Activated B cell treated with CpG ODN at 0.5 μM for 24 hours (primary cell): ENCODE results near the gene CNIH2. TPM values are rescaled to one million over a fixed set of nuclear protein-coding genes. Genes with fewer than 3 reads are reported as not detected.
"Not testable (repeated sequence)": the region's sequence is repeated elsewhere in the genome, so short reads cannot be mapped to it uniquely, and the experiment has no call there.

ENCODE experiments used
- ATAC-seq: fragments of 200-7000 bp; cut with Tn5 transposase; one replicate; pipeline ENCODE4 v1.10.0; 2021; ENCODE audit warnings: low read depth, mild to moderate bottlenecking, moderate library complexity
- CTCF ChIA-PET: fragments of 350-600 bp; sonication (Branson Sonifier 250); formaldehyde crosslinking; loops from one replicate; lab custom pipeline; 2021; ENCODE audit warnings: antibody characterized with exemption; lab: Charles Lee
- POLR2A ChIA-PET: fragments of 350-600 bp; sonication (Branson Sonifier 250); formaldehyde crosslinking; loops from one replicate; lab custom pipeline; 2021; ENCODE audit warnings: antibody characterized with exemption; lab: Charles Lee
- DNase-seq: peaks from one replicate; pipeline ENCODE4 v3.0.0; 2022
- H3K27ac Mint-ChIP-seq: one replicate; pipeline ENCODE4 v1.8.0; 2020; ENCODE audit warnings: mixed read lengths
- H3K27me3 Mint-ChIP-seq: one replicate; pipeline ENCODE4 v1.8.0; 2021; ENCODE audit warnings: mixed read lengths
- H3K36me3 Mint-ChIP-seq: one replicate; pipeline ENCODE4 v1.8.0; 2021; ENCODE audit warnings: low read depth, mixed read lengths
- H3K4me1 Mint-ChIP-seq: one replicate; pipeline ENCODE4 v1.8.0; 2021; ENCODE audit warnings: mixed read lengths
- H3K4me3 Mint-ChIP-seq: one replicate; pipeline ENCODE4 v1.8.0; 2020; ENCODE audit warnings: mild to moderate bottlenecking, mixed read lengths
- H3K9me3 Mint-ChIP-seq: one replicate; pipeline ENCODE4 v1.8.0; 2020; ENCODE audit warnings: mixed read lengths
- intact Hi-C: fragments of 100-400 bp; cut with micrococcal nuclease; formaldehyde crosslinking; loops from one replicate; pipeline ENCODE4 v1.15.1; 2024
- total RNA-seq: library from RNA; stranded (reverse); gene quantifications from 2 replicates; pipeline ENCODE4 v1.2.3, GENCODE V29; 2022
- TF ChIP-seq, protein P1 (sequence below): fragments of 200-600 bp; IDR thresholded peaks from one replicate; pipeline ENCODE4 v1.8.0; 2022; ENCODE audit warnings: antibody characterized with exemption, mild to moderate bottlenecking

The CNIH2 gene
- total RNA-seq, 1 donor from 2014 or later: 0.93 TPM

DNA sequence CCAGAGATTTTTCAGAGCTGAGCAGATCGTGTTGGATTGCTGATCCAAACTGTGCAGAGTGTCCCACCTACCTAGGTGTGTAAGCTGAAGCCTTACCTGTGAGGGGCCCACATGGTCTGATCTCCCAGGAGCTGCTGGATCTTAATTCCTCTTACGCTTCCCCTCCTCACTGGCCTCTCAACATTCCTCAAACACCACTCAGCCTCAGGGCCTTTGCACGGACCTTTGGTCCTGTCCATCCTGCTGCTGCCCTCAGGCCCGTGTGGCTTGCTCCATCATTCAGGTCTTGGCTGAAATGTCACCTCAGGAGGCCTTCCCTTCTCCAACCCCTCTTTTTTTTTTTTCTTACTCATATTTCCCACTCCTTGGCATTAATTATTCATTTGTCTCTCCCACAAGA, 30.7 kb upstream of the CNIH2 start:
- no peak for DNase-seq
- Mint-ChIP-seq H3K4me1 (no peaks in the 10 kb centered on the region), H3K9me3 (no peaks in the 10 kb centered on the region), H3K27me3 (no peaks in the 10 kb centered on the region), H3K4me3 (no peak overlapping the region), H3K27ac (peak overlapping the region; percentile 4), H3K36me3 (peaks cover 45% of the 10 kb centered on the region)
- intact Hi-C loops: no loop called here
- no peak for ATAC-seq
- POLR2A ChIA-PET: no interaction called here
- TF ChIP-seq, protein P1, sequence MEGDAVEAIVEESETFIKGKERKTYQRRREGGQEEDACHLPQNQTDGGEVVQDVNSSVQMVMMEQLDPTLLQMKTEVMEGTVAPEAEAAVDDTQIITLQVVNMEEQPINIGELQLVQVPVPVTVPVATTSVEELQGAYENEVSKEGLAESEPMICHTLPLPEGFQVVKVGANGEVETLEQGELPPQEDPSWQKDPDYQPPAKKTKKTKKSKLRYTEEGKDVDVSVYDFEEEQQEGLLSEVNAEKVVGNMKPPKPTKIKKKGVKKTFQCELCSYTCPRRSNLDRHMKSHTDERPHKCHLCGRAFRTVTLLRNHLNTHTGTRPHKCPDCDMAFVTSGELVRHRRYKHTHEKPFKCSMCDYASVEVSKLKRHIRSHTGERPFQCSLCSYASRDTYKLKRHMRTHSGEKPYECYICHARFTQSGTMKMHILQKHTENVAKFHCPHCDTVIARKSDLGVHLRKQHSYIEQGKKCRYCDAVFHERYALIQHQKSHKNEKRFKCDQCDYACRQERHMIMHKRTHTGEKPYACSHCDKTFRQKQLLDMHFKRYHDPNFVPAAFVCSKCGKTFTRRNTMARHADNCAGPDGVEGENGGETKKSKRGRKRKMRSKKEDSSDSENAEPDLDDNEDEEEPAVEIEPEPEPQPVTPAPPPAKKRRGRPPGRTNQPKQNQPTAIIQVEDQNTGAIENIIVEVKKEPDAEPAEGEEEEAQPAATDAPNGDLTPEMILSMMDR: no peak
- CTCF ChIA-PET: no interaction called here

DNA sequence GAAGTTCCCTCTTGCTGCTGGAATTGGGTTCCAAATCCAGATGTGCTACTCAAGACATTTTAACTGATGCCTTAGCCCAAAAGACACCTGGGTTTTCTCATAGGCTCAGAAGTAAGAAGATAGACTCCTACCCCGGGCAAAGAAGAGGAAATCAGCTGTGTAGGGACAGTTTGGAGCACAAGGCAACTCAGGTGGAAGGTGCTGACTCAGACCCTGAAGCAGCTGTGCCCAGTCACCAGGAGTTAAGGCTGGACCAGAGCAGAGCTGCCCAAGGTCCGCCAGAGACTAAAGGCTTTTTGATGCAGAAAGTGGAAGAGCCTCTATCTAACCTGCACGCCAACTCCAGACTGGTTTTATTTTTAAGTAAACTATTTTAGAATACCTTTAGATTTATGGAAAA, 30.2 kb upstream of the CNIH2 start:
- no peak for DNase-seq
- Mint-ChIP-seq H3K4me3 (no peak overlapping the region), H3K36me3 (peaks cover 40% of the 10 kb centered on the region), H3K27ac (peak overlapping the region; percentile 4), H3K4me1 (no peaks in the 10 kb centered on the region), H3K9me3 (no peaks in the 10 kb centered on the region), H3K27me3 (no peaks in the 10 kb centered on the region)
- intact Hi-C loops: no loop called here
- POLR2A ChIA-PET: no interaction called here
- TF ChIP-seq, protein P1: no peak
- CTCF ChIA-PET: no interaction called here
- no peak for ATAC-seq

DNA sequence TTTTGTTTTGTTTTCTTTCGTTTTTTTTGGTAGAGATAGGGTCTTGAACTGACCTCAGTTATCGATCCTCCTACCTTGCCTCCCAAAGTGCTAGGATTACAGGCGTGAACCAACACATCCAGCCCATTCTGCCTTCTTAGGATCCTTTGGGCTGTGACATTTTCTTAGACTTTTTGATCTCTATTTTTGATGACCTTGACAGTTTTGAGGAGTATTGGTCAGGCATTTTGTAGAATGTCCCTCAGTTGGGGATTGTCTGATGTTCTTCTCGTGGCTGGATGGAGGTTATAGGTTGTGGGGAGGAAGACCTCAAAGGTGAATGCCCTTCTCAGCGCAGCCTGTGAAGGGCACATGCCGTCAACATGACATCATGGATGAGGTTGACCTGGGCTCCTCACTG, 29.1 kb upstream of the CNIH2 start:
- no peak overlapping the region for H3K4me3 Mint-ChIP-seq
- no peaks in the 10 kb centered on the region for H3K27me3 Mint-ChIP-seq
- intact Hi-C loops: no loop called here
- H3K36me3 Mint-ChIP-seq: peaks cover 34% of the 10 kb centered on the region
- H3K27ac Mint-ChIP-seq: peak overlapping the region; percentile 51
- POLR2A ChIA-PET: no interaction called here
- CTCF ChIA-PET: no interaction called here
- ATAC-seq: no peak
- H3K4me1 Mint-ChIP-seq: no peaks in the 10 kb centered on the region
- H3K9me3 Mint-ChIP-seq: no peaks in the 10 kb centered on the region
- no peak for DNase-seq
- TF ChIP-seq, protein P1: no peak

DNA sequence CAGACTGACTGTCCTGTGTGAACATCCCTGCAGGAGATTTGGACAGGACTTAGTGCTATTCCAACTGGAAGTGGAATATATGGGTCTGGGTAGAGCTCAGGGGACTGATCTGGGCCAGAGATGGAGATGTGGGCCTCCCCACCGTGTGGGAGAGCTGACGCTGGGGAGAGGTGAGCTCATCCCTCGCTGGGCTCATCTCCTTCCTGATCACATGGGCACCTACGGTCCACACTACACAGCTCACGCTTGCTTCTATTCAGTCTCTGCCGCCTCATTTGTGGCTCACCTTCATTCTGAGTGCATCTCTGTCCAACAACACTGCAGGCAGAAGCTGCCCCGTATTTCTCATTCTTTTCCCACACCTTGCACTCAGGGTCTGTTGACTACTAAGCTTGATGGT, 26.2 kb upstream of the CNIH2 start:
- no peaks in the 10 kb centered on the region for H3K27me3 Mint-ChIP-seq
- peaks cover 7% of the 10 kb centered on the region for H3K4me1 Mint-ChIP-seq
- no peak overlapping the region for H3K27ac Mint-ChIP-seq
- TF ChIP-seq, protein P1: no peak
- DNase-seq (no peak), ATAC-seq (no peak)
- H3K4me3 Mint-ChIP-seq: no peak overlapping the region
- ChIA-PET POLR2A (no interaction called here), CTCF (interaction anchor here (1.0 kb wide), 1 partner anchor 30 kb away, joined by 3 read pairs; no protein-coding TSS in a partner anchor)
- no peaks in the 10 kb centered on the region for H3K9me3 Mint-ChIP-seq
- intact Hi-C loops: no loop called here
- peaks cover 21% of the 10 kb centered on the region for H3K36me3 Mint-ChIP-seq

DNA sequence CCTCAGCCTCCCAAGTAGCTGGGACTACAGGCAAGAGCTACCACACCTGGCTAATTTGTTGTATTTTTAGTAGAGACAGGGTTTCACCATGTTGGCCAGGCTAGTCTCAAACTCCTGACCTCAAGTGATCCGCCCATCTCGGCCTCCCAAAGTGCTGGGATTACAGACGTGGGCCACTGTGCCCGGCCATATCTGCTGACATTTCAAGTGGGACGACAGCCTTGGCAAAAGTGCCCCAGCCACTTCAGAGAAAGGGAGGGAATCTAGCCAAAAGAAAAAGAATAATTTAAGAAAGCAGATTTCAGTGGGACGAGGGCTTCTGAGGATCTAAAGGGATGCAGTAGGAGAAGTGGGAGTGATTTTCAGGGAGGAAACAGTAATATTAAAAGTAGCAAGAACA, 24.9 kb upstream of the CNIH2 start:
- H3K9me3 Mint-ChIP-seq, H3K4me3 Mint-ChIP-seq, CTCF ChIA-PET: not testable (repeated sequence)

DNA sequence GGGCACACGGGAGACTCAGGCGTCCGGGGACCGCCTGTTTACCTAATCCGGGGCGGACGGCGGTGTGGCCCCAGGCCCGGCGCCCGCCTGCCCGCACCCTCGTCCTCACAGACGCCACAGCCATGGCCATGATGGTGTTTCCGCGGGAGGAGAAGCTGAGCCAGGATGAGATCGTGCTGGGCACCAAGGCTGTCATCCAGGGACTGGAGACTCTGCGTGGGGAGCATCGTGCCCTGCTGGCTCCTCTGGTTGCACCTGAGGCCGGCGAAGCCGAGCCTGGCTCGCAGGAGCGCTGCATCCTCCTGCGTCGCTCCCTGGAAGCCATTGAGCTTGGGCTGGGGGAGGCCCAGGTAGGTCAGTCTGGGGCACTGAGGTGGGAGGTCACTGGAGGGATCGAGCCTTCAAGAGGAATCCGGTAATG, 19.5 kb upstream of the CNIH2 start:
- ChIA-PET CTCF (no interaction called here), POLR2A (interaction anchor here (0.5 to 1.0 kb wide), 2 partner anchors 21 to 30 kb away, joined by 3 to 7 read pairs; partner anchors contain the start of gene YIF1A)
- DNase-seq (no peak), ATAC-seq (no peak)
- intact Hi-C loops: loop anchor here (1.0 kb wide), 3 partner anchors 24 to 188 kb away; partner anchors contain the start of gene PACS1
- Mint-ChIP-seq H3K27ac (peak overlapping the region; percentile 96), H3K4me3 (peak overlapping the region; percentile 96), H3K9me3 (no peaks in the 10 kb centered on the region), H3K27me3 (no peaks in the 10 kb centered on the region), H3K36me3 (peaks cover 40% of the 10 kb centered on the region), H3K4me1 (peaks cover 23% of the 10 kb centered on the region)
- TF ChIP-seq, protein P1: no peak

More for the DNA sequence above, 24.9 kb upstream of the CNIH2 start:
- Mint-ChIP-seq H3K4me1 (peaks cover 10% of the 10 kb centered on the region), H3K36me3 (peaks cover 17% of the 10 kb centered on the region), H3K27ac (peak overlapping the region; percentile 12)
- POLR2A ChIA-PET: interaction anchor here (1.1 kb wide), 1 partner anchor 30 kb away, joined by 3 read pairs; no protein-coding TSS in a partner anchor
- ATAC-seq, DNase-seq, intact Hi-C loops, H3K27me3 Mint-ChIP-seq: not testable (repeated sequence)
